Mononuclear cell (primary cell): ENCODE results near the gene FBXL4. TPM values are rescaled to one million over a fixed set of nuclear protein-coding genes. Genes with fewer than 3 reads are reported as not detected.

Experiments used
- total RNA-seq: library from RNA; depleted of rRNA; stranded (reverse); fragments of >200 nt; gene quantifications from one replicate; pipeline ENCODE4 v1.2.3, GENCODE V29; 2012

FBXL4 gene
- total RNA-seq, 1 donor: 10.8 TPM

Other genes with a start within 250 kb of the FBXL4 start
- gene POU3F2, start 113.4 kb downstream of the FBXL4 start, total RNA-seq: under 0.01 TPM